CD4-positive, alpha-beta T cell (primary cell): ENCODE data around the gene ZNF865. TPM values are rescaled to one million over a fixed set of nuclear protein-coding genes. Genes with fewer than 3 reads are reported as not detected.
"Not testable (repeated sequence)": the region's sequence is repeated elsewhere in the genome, so short reads cannot be mapped to it uniquely, and the experiment has no call there.

Source experiments
- ATAC-seq: fragments of 200-7000 bp; cut with Tn5 transposase; one replicate; pipeline ENCODE4 v1.10.0; 2022; ENCODE audit warnings: mild to moderate bottlenecking; ENCODE audit not compliant: poor library complexity
- CTCF ChIA-PET: fragments of 350-600 bp; sonication (Branson Sonifier 250); formaldehyde crosslinking; loops from one replicate; lab custom pipeline; 2021; ENCODE audit warnings: antibody characterized with exemption, inconsistent platforms; lab: Charles Lee
- POLR2A ChIA-PET: fragments of 350-600 bp; sonication (Branson Sonifier 250); formaldehyde crosslinking; loops from one replicate; lab custom pipeline; 2021; ENCODE audit warnings: antibody characterized with exemption, inconsistent platforms; lab: Charles Lee
- DNase-seq, 14 experiments: peaks; one replicate each; pipeline ENCODE4 v3.0.0-alpha.2; 2013 to 2020; ENCODE audit warnings: mixed read lengths in 2 of 14
- H3K27ac ChIP-seq, 2 donors: one replicate each; pipeline versions ENCODE4 v1.5.1 to v1.7.0; 2013; ENCODE audit warnings: low read length in 2 of 2, low read depth in 1 of 2, mild to moderate bottlenecking in 1 of 2
- H3K27me3 ChIP-seq, 2 experiments: 1 replicate in 1 of 2; 2 replicates in 1 of 2; pipeline versions ENCODE4 v1.6.1 to v1.7.0; 2013; ENCODE audit warnings: low read length in 2 of 2, control low read depth in 1 of 2, mild to moderate bottlenecking in 1 of 2, moderate library complexity in 1 of 2; ENCODE audit not compliant: insufficient read depth in 2 of 2, control insufficient read depth in 1 of 2
- H3K36me3 ChIP-seq: one replicate; pipeline ENCODE4 v1.6.1; 2013; ENCODE audit warnings: low read length, control low read depth; ENCODE audit not compliant: insufficient read depth
- H3K4me1 ChIP-seq: one replicate; pipeline ENCODE4 v1.6.1; 2013; ENCODE audit warnings: low read length, control low read depth; ENCODE audit not compliant: insufficient read depth
- H3K4me3 ChIP-seq: one replicate; pipeline ENCODE4 v1.5.1; 2013; ENCODE audit warnings: mild to moderate bottlenecking, low read length, moderate library complexity
- H3K9me3 ChIP-seq, 2 experiments: 1 replicate in 1 of 2; 2 replicates in 1 of 2; pipeline versions ENCODE4 v1.6.1 to v1.7.0; 2013; ENCODE audit warnings: low read length in 2 of 2, mild to moderate bottlenecking in 2 of 2, control low read depth in 1 of 2, moderate library complexity in 1 of 2; ENCODE audit not compliant: control insufficient read depth in 1 of 2, insufficient read depth in 1 of 2
- H3K27ac Mint-ChIP-seq: one replicate; pipeline ENCODE4 v1.8.0; 2020; ENCODE audit warnings: mixed read lengths
- H3K27me3 Mint-ChIP-seq: one replicate; pipeline ENCODE4 v1.8.0; 2021; ENCODE audit warnings: mixed read lengths
- H3K36me3 Mint-ChIP-seq: one replicate; pipeline ENCODE4 v1.8.0; 2021; ENCODE audit warnings: low read depth, mixed read lengths
- H3K4me1 Mint-ChIP-seq: one replicate; pipeline ENCODE4 v1.8.0; 2021; ENCODE audit warnings: low read depth, mixed read lengths
- H3K4me3 Mint-ChIP-seq: one replicate; pipeline ENCODE4 v1.8.0; 2020; ENCODE audit warnings: mild to moderate bottlenecking, mixed read lengths
- H3K9me3 Mint-ChIP-seq: one replicate; pipeline ENCODE4 v1.8.0; 2020; ENCODE audit warnings: mixed read lengths
- CTCF ChIP-seq: fragments of 200-600 bp; IDR thresholded peaks from one replicate; pipeline ENCODE4 v1.8.0; 2022; ENCODE audit warnings: antibody characterized with exemption, mild to moderate bottlenecking
- intact Hi-C, 2 experiments: fragments of 100-400 bp; cut with DNase I in 1 of 2; cut with micrococcal nuclease in 1 of 2; formaldehyde crosslinking; loops; one replicate each; pipeline versions ENCODE4 v1.15.1 to v1.9.0; 2023 to 2025; cut with DNase I, micrococcal nuclease
- total RNA-seq, 174 experiments: library from RNA in 2 of 174; stranded (reverse) in 2 of 174; gene quantifications; one replicate each; pipeline ENCODE4 v1.2.3 and lab custom pipeline; 2021 to 2026

The ZNF865 gene
- total RNA-seq, 2 experiments from 2014 or later = 12.0 to 12.9 TPM

- ChIA-PET CTCF (interaction anchor here (0.9 to 4.7 kb wide), 3 partner anchors 18 to 51 kb away, joined by 3 to 19 read pairs (median 4); partner anchors contain the start of gene FIZ1), POLR2A (interaction anchor here (0.7 to 2.7 kb wide), 9 partner anchors 18 to 174 kb away, joined by 3 to 18 read pairs (median 4); partner anchors contain the start of genes FIZ1, UBE2S, ZNF524 and ZNF784)
- peak overlapping the region; percentile 78 for H3K4me3 ChIP-seq
- no peak for ATAC-seq
- Mint-ChIP-seq H3K27ac (peak overlapping the region; percentile 86), H3K4me1 (peaks cover 36% of the 10 kb centered on the region), H3K36me3 (peaks cover 21% of the 10 kb centered on the region), H3K4me3 (peak overlapping the region; percentile 89), H3K9me3 (no peaks in the 10 kb centered on the region), H3K27me3 (no peaks in the 10 kb centered on the region)
- H3K36me3 ChIP-seq = no peaks in the 10 kb centered on the region
- H3K27me3 ChIP-seq = no peaks in the 10 kb centered on the region
- peaks cover 31% of the 10 kb centered on the region for H3K4me1 ChIP-seq
- intact Hi-C loops = loop anchor here (2.0 kb wide), 2 partner anchors 18 to 54 kb away; partner anchors contain the start of gene FIZ1 (in 1 of the 2)
- DNase-seq = peak in 4 of 14 experiments; percentile 11 to 49 (median 41)
- TF ChIP-seq CTCF = no peak
- H3K27ac ChIP-seq = peak overlapping the region; percentile 49 to 52
- H3K9me3 ChIP-seq = peaks cover 0 to 15% of the 10 kb centered on the region in 2 experiments
Observed at GRCh38 chr19:55581145-55581822, 24.2 kb upstream of the ZNF865 start.

- no peak for TF ChIP-seq CTCF
- Histone ChIP-seq H3K27me3 (no peaks in the 10 kb centered on the region), H3K4me1 (peaks cover 36% of the 10 kb centered on the region), H3K27ac (no peak overlapping the region), H3K9me3 (peaks cover 0 to 15% of the 10 kb centered on the region in 2 experiments), H3K4me3 (no peak overlapping the region), H3K36me3 (no peaks in the 10 kb centered on the region)
- H3K4me3 Mint-ChIP-seq = peak overlapping the region; percentile 63
- ChIA-PET CTCF (interaction anchor here (1.3 to 4.7 kb wide), 2 partner anchors 17 to 50 kb away, joined by 3 to 19 read pairs; partner anchors contain the start of gene FIZ1), POLR2A (interaction anchor here (1.1 to 2.7 kb wide), 3 partner anchors 18 to 174 kb away, joined by 4 to 18 read pairs (median 17); partner anchors contain the start of genes FIZ1, UBE2S and ZNF524)
- intact Hi-C loops = loop anchor here (2.0 kb wide), 2 partner anchors 17 to 53 kb away; partner anchors contain the start of gene FIZ1 (in 1 of the 2)
- DNase-seq = no peak
- peaks cover 42% of the 10 kb centered on the region for H3K4me1 Mint-ChIP-seq
- no peaks in the 10 kb centered on the region for H3K27me3 Mint-ChIP-seq
- peak overlapping the region; percentile 86 for H3K27ac Mint-ChIP-seq
- H3K36me3 Mint-ChIP-seq = peaks cover 18% of the 10 kb centered on the region
- no peak for ATAC-seq
- no peaks in the 10 kb centered on the region for H3K9me3 Mint-ChIP-seq
Observed at GRCh38 chr19:55581823-55582223, 23.6 kb upstream of the ZNF865 start.

- CTCF ChIA-PET = interaction anchor here (4.7 kb wide), 1 partner anchor 50 kb away, joined by 19 read pairs; no protein-coding TSS in a partner anchor
- H3K9me3 Mint-ChIP-seq, H3K27me3 Mint-ChIP-seq, H3K27me3 ChIP-seq, H3K4me3 ChIP-seq, H3K27ac ChIP-seq, DNase-seq, H3K36me3 ChIP-seq, intact Hi-C loops, ATAC-seq, H3K27ac Mint-ChIP-seq: not testable (repeated sequence)
- Mint-ChIP-seq H3K4me1 (peaks cover 46% of the 10 kb centered on the region), H3K4me3 (peak overlapping the region; percentile 63), H3K36me3 (peaks cover 14% of the 10 kb centered on the region)
- Histone ChIP-seq H3K4me1 (peaks cover 41% of the 10 kb centered on the region), H3K9me3 (peaks cover 0 to 12% of the 10 kb centered on the region in 2 experiments)
- POLR2A ChIA-PET = interaction anchor here (2.5 to 2.7 kb wide), 2 partner anchors 17 to 52 kb away, joined by 17 to 18 read pairs; partner anchors contain the start of genes FIZ1 and ZNF524
Observed at GRCh38 chr19:55582284-55582683, 23.2 kb upstream of the ZNF865 start.

GRCh38 chr19:55583897-55584296 is 21.6 kb upstream of the ZNF865 start:
- not testable (repeated sequence) for H3K4me3 ChIP-seq, H3K9me3 Mint-ChIP-seq, H3K4me3 Mint-ChIP-seq, H3K27me3 Mint-ChIP-seq, DNase-seq, H3K36me3 ChIP-seq, H3K27ac ChIP-seq, ATAC-seq, H3K36me3 Mint-ChIP-seq, H3K27me3 ChIP-seq, H3K9me3 ChIP-seq
- CTCF ChIA-PET = interaction anchor here (2.1 to 4.7 kb wide), 2 partner anchors 22 to 48 kb away, joined by 8 to 19 read pairs; partner anchors contain the start of gene ZNF865
- H3K4me1 ChIP-seq = peaks cover 52% of the 10 kb centered on the region
- POLR2A ChIA-PET = interaction anchor here (1.0 kb wide), 1 partner anchor 51 kb away, joined by 3 read pairs; no protein-coding TSS in a partner anchor
- H3K4me1 Mint-ChIP-seq = peaks cover 57% of the 10 kb centered on the region
- peak overlapping the region; percentile 21 for H3K27ac Mint-ChIP-seq
- intact Hi-C loops = loop anchor here in 1 of 2 experiments (1.0 kb wide), 1 partner anchor 52 kb away; no protein-coding TSS in a partner anchor
